HG02840 (cell line): Measurements from ENCODE around the gene ALG9.
A peak's percentile ranks its signal among the peaks of the same experiment; 100 is the strongest.

Experiments
- ATAC-seq: cut with Tn5 transposase; IDR thresholded peaks from one replicate; pipeline ENCODE4 v1.9.1; 2021; ENCODE audit warnings: mild to moderate bottlenecking, moderate library complexity, moderate number of reproducible peaks; ENCODE audit not compliant: unreplicated experiment, low FRiP score

ALG9 gene, protein sequence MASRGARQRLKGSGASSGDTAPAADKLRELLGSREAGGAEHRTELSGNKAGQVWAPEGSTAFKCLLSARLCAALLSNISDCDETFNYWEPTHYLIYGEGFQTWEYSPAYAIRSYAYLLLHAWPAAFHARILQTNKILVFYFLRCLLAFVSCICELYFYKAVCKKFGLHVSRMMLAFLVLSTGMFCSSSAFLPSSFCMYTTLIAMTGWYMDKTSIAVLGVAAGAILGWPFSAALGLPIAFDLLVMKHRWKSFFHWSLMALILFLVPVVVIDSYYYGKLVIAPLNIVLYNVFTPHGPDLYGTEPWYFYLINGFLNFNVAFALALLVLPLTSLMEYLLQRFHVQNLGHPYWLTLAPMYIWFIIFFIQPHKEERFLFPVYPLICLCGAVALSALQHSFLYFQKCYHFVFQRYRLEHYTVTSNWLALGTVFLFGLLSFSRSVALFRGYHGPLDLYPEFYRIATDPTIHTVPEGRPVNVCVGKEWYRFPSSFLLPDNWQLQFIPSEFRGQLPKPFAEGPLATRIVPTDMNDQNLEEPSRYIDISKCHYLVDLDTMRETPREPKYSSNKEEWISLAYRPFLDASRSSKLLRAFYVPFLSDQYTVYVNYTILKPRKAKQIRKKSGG

DNA sequence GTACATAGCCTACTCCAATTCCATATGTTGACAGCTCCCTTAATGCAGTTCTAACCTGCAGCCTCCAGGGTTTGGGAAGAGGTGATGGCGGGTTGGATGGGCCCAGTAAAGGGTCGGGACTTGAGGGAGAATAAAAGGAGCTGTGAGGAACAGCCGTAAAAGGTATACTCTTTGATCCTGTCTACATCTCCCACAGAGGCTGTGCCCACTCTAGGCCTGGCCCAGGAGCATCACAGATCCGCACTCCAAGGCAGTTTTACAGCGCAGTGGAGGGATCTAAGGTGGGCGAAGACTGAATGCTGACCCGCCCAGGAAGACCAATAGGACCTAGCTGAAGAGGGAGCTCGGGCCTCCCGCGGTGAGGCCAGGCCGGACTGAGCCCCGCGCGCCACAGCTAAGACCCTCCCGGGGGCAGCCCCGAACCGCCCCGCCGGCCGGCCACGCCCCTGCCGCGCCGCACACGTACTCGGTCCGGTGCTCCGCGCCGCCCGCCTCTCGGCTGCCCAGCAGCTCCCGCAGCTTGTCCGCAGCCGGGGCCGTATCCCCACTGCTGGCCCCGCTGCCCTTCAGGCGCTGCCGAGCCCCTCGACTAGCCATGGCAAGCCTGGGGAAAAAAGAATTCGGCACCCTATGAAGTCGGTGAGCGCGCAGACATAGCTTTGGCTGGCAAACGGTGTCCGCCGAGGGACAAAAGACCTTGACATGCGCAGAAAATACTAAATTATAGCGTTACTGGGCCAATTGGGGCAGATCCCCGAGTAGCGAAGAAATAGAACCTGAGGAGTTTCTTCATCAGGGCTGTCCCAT lies at the start of gene ALG9:
ALG9 (minus strand) TSS at position 696 of the 807 bp plus-strand sequence; CDS start at position 597, 99 bp downstream.
- ATAC-seq = peak; percentile 82

DNA sequence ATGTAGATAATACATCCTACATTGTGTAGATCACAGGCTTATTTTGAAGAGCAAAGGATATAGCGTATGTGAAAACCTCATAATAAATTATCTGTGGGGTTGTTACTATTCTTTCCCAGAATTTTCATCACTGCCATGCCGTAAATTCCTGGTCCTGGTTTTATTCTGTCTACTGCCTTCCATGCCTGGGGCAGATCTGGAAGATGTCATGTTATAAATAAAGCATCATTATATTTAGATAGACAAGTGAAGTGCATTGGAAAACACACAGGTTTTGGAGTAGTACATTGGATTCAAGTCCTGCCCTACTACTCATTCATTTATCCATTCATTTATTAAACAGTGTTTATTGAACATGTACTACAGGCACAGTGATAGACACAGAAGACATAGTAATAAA lies 49.5 kb upstream of the ALG9 start:
- no peak for ATAC-seq

DNA sequence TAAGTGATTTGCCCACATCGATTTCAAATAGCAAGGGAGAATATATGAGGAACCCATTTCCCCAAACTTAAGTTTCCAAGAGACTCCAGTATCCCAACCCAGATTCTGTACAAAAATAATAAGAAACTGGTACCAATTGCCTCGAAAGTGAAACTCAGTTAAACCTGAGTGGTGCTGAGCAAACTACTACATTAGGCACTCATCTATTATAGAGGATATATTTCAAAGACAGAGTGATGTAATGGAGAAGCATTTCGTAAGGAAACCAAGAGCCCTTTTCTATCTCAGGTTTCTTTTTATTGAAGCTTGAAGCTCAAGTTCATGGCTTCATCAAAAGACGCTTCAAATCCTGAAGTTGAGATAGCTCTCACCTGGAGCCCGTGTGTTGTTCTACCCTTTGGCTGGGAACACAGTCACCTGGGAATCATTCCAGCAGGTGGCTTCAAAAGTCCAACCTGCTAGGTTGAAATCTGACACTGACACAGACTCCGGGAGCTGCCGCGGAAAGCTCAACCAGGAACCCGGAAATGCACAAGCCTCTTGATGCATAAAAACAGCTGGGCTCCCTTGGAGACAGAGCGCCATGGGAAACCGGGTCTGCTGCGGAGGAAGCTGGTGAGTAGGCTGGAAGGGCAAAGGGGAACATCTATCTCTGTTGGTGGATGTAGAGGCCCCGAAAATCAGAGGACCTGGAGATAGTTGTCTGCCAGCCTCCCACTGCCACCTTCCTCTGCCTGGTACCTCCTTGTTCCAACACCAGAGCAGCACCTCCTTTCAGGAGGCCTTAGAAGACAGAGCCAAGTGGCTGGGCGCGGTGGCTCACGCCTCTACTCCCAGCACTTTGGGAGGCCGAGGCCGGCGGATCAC lies 47.2 kb upstream of the ALG9 start, which contains the start of gene C11orf52:
C11orf52 (plus strand) TSS at position 524 of the 867 bp plus-strand sequence; CDS start at position 584, 60 bp downstream.
- no peak for ATAC-seq

DNA sequence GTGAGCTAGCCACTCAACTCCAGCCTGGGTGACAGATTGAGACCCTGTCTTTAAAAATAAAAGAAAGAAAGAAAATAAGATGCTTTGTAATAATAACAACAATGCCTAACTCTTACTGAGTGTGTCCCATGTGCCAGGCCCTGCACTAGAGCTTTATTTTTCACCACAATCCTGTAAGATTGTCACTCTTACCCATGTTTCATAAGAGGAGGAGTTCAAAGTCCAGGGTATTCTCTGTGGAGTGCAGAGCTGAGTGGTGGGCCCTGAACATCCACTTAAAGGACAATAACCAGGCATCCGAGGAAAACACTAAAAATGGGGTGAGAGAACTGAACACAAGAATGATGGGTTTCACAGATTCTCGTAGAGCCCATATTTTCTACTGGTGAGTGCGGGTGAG lies 46.4 kb upstream of the ALG9 start:
- ATAC-seq = no peak

DNA sequence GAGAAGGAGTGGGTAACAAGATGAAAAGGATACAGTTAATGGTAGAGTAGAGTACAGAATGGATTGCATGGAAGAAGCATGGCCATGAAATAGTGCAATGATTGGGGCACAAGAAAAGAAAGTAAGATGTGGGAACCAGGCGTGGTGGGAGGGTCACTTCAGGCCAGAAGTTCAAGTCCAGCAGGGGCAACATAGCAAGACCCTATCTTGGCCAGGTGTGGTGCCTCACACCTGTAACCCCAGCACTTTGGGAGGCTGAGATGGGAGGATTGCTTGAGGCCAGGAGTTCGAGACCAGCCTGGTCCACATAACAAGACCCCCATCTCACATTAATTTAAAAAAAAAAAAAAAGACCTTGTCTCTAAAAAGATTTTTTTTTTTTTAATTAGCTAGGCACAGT lies 45.9 kb upstream of the ALG9 start:
- ATAC-seq = no peak

DNA sequence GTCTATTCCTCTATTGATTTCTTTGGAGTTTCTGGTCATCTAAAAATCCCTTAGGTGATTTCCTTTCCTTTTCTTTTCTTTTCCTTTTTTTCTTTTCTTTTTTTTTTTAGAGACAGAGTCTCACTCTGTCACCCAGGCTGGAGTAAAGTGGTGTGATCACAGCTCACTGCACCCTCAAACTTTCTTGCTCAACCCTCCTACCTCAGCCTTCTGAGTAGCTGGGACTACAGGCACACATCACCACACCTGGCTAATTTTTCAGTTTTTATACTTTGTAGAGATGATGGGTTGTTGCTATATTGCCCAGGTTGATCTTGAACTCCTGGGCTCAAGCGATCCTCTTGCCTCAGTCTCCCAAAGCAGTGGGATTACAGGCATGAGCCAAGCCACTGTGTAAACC lies 45.4 kb upstream of the ALG9 start:
- ATAC-seq = no peak

DNA sequence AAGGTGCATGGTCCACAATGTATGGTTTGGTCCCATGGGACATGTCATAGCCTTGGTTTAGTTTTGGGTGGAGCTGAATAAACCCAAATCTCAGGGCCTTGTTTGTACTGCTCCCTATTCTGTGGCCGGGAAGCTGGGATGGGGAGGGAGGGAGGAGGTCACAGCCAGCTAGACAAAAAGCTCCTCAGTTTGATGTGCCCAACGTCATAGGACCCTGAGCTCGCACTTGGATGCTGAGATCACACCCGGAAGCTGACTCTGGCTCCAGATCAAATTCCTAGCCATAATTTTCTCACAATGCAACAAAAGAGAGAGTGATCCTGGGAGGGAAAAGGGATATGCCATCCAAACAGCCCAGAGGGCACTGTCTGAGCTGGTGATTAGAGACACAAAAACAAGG lies 42.6 kb upstream of the ALG9 start:
- no peak for ATAC-seq

DNA sequence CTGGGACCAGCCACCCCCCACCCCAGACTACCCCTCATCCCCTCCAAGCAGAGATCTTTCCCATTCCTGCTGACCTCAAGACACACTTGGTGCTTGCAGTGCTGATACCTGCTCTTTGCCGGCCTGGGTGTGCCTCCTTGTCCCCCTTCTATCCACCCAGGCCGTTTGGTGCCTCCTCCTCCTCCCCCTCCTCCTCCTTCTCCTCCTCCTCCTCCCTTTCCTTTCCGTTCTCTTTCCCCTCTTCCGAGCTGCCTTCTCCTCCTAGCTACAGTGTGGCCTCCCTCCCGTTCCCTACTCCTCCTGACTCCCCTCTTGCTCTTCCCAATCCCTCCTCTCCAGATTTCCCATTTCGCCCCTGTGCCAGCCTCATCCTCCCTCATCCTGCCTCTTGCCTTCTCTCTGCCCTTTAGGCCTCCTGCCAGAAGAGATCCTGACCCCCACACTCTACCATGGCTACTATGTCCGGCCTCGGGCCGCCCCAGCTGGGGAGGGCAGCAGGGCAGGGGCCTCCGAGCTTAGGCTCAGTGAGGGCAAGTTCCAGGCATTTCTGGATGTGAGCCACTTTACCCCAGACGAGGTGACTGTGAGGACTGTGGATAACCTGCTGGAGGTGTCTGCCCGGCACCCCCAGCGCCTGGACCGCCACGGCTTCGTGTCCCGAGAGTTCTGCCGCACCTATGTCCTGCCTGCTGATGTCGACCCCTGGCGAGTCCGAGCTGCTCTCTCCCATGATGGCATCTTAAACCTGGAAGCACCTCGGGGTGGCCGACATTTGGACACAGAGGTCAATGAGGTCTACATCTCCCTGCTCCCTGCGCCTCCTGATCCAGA lies 41.9 kb upstream of the ALG9 start:
- ATAC-seq = no peak

DNA sequence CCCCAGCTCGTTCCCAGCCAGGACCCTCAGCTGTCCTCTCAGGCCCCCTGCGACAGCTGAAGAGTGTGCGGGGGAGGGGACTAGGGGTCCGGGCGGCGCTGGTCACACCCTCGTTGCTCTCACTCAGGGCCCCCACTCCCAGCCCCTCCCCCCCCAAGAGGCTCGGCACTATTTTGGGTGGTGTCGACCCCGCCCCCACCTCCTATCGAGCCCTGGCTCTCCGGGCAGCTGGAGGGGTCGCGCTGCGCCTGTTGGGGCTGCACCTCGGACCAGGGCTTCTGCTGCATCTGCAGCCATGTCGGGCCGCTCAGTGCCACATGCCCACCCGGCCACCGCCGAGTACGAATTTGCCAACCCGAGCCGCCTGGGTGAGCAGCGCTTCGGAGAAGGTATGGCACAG lies 41.2 kb upstream of the ALG9 start, which contains the start of gene HSPB2:
HSPB2 (plus strand) TSS at position 200 of the 400 bp plus-strand sequence; CDS start at position 296, 96 bp downstream.
- no peak for ATAC-seq

DNA sequence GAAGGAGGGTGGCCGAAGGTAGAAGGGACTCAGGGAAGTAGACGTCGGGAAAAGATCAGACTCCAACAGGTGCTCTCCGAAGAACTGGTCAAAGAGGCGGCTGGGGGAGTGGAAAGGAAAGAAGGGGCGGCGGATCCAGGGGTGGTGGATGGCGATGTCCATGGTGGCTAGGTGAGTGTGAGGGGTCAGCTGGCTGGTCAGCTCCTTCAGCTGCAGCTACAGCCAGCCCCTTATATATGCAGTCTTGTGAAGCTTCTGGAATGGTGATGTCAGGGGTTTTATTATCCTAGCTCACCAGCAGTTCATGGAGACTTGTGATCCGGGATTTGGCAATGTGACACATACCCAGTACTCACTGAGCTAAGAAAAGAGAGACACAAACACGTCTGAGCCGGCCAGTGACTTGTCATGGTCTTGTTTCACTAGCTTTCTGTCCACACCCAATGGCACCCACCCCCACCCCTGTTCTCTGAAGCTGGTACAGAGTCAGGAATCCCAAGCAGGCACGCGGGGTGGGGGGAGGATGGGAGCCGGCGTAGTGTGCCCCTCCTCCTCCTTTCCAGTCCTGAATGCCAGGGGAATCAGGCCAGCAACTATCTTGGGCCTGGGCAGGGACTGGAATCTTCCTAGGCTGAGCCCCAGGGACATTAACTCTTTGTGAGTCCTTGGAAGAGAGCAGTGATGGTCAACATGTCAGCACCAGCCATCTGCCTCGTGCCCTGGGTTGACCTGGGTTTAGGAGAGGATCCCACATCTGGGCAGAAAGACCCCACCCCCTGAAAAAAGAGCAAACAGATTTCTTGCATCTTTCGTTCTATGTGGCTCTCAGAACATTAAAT lies 40.4 kb upstream of the ALG9 start, which contains the start of gene CRYAB:
CRYAB (minus strand) TSS at position 208 of the 839 bp plus-strand sequence; CDS start at position 162, 46 bp downstream.
- ATAC-seq = no peak

DNA sequence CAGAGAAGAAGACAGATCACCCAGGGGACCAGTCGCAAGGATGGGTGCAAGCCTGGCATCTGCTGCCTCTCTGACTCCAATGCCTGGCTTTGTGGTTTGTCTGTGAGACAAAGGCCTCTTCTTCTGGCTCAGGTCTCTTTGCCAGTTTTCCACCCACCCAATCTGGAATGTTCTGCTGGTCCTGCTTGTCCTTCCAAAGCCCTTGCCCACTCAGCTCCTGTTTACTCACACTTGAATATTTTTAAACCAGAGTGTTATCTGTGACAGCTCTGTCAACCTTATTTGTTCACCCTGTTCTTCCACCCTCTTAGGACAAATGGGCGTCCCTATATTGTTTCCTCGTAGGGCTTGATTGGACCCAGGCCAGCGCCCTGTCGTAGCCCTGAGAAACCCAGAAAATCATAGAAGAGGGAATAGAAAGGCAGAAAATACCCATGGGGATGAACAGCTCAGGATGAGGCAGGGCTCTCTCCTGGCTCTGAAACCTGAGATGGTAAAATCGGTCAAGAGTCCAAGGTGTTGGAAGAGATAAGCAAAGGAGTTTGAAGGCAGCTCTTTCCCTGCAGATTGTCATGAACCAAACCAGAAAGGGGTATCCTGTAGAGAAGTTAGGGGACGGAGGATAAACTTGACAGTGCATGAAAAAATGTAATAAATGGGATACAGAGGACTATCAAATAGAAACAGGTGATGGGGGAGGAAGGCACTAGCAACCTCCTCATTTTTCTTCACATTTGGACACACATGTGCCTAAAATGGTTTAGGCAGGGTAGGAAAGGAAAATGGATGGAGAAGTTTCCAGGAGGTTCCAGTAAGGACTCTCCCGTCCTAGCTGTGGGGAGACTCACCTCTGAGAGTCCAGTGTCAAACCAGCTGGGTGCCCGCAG lies 39.5 kb upstream of the ALG9 start:
- no peak for ATAC-seq

DNA sequence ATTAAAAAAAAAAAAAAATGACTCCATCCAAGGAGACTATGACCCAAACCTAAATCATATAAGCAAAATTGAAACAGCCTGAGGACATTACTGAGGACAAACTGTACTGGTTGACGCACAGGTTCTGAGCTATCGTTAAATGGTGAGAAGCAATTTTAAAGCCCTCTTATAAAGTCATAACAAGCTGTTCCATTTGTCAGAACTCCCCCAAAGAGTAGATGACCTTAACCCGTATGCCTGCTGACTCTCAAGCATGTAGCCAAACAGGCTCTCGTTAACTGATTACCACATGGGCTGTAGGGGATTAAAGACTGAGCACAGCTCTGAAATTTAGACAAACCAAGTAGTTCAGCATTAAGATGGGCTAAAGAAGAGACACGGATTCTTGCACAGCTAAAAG lies 38.0 kb upstream of the ALG9 start:
- no peak for ATAC-seq

DNA sequence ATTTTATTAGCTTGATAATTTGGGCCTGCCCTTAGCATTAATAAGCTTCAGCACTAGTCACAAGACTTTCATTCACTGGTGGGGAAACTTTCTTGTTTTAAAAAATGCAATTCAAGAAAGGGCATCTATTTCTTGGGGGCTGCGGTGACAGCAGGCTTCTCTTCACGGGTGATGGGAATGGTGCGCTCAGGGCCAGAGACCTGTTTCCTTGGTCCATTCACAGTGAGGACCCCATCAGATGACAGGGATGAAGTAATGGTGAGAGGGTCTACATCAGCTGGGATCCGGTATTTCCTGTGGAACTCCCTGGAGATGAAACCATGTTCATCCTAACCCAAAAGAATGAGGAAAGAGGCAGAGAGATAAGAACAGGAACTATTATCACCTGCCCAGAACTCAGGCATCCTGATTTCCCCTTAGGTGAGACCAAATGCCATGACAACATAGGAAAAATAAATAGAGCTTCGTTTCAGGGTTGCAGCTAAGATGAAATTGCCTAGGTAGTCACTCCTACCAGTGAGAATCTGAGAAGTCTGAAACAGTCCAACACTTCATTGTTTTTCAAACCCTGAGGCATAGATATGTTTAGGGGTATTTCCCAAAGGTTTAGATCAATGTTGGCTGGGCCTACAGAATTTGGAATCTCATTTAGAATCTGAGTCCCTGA lies 37.4 kb upstream of the ALG9 start:
- no peak for ATAC-seq

DNA sequence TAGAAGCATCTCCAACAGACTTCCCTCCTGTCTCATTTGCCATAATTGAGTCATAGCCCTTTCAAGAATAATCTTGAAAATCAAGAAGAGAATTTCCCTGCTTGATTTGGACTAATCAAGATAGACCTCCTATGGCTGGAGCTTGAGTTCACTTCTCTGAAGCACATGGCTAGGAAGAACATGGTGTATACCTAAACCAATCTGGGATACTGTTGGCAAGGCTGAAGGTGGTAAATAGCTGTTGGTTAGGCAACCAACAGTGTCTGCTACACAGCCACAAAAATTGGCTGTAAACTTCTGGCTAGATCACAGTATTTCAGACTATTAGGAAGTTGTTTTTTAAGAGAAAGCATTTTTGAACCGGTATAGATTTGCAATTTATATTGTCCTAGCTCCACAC lies 35.3 kb upstream of the ALG9 start:
- ATAC-seq = no peak

DNA sequence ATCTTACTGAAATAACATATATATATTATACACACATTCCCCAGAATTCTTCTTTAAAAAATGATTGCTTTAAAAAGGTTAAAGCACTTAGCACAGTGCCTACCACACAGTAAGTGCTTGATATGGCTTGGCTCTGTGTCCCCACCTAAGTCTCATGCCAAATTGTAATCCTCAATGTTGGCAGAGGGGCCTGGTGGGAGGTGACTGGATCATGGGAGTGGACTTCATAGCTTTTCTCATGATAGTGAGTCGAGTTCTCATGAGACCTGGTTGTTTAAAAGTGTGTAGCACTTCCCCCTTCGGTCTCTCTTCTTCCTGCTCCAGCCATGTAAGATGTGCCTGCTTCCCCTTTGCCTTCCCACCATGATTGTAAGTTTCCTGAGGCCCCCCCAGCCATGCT lies 34.0 kb upstream of the ALG9 start:
- ATAC-seq = no peak

DNA sequence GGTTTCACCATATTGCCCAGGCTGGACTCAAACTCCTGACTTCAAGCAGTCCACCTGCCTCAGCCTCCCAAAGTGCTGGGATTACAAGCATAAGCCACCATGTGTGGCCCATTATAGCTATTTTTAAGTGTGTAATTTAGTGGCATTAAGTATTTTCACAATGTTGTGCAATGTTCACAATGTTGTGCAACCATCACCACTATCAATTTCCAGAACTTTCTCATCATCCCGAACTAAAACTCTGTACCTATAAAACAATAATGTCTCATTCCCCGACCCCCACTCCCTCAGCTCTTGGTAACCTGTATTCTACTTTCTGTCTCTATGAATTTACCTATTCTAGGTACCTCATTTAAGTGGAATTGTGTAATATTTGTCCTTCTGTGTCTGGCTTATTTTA lies 15.5 kb upstream of the ALG9 start:
- no peak for ATAC-seq

DNA sequence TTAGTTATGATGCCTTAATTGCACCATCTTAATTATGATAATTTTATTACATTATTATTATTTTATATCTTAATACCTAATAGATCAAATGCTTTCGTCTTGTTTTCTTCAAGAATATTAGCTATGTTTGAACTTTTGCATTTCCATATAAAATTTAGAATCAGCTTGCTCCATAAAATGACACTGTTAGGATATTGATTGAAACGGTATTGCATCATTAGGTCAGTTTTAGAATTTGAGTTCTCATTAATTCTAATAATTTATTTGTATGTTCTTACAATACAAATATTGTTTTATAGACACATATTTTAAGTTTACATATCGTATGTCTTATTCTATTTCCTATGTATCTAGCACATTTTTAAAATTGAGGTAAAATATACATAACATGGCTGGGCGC lies 14.7 kb upstream of the ALG9 start:
- ATAC-seq = no peak
